ENCODE measurements around the gene ADAMTS17.

ADAMTS17 gene

DNA sequence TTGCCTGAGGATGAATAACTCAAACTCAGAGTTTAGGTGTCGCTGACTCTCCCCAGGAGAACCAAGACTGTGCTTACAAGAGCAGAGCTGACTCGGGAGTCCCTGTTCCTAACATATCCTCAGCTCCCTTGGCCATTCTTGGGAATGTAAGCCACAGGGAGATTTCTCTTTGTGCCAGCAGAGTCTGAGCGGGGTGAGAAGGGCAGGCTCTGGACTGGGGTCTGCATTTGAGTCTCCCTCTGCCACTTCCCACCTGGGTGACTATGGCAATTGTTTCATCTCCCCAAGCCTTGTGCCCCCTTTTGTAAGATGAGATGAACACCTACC is 126.0 kb downstream of the ADAMTS17 start:
- H4K20me1 ChIP-seq (ENCODE audit: insufficient read depth, low read length, poor library complexity, severe bottlenecking): no peaks in the 10 kb centered on the region
- no peak overlapping the region for H3K4me2 ChIP-seq (ENCODE audit: low read depth, low read length, poor library complexity, severe bottlenecking)
- peaks cover 30% of the 10 kb centered on the region for H3K4me1 ChIP-seq (ENCODE audit: insufficient read depth, low read length, poor library complexity, severe bottlenecking)
- H3K79me2 ChIP-seq (ENCODE audit: insufficient read depth, low read length): no peaks in the 10 kb centered on the region
- no peaks in the 10 kb centered on the region for H3K27me3 ChIP-seq (ENCODE audit: insufficient read depth, low read length, poor library complexity, severe bottlenecking)
- no peak for TF ChIP-seq EZH2phosphoT487 (IDR thresholded peaks at IDR 0.05; ENCODE audit: borderline replicate concordance)
- no peak overlapping the region for H3K9ac ChIP-seq (ENCODE audit: low read depth, low read length, poor library complexity, severe bottlenecking)
- H3K9me3 ChIP-seq (ENCODE audit: insufficient read depth, low read depth, low read length): no peaks in the 10 kb centered on the region
- no peaks in the 10 kb centered on the region for H3K36me3 ChIP-seq (ENCODE audit: insufficient read depth, low read length)
- H3F3A ChIP-seq (ENCODE audit: low read depth): no peaks in the 10 kb centered on the region
- no peak overlapping the region for H3K4me3 ChIP-seq (ENCODE audit: low read length, poor library complexity, severe bottlenecking)
- no peaks in the 10 kb centered on the region for H3K9me2 ChIP-seq (replicated peaks; ENCODE audit: low read depth, low read length)
- no peak overlapping the region for H2AFZ ChIP-seq (ENCODE audit: low read length)

DNA sequence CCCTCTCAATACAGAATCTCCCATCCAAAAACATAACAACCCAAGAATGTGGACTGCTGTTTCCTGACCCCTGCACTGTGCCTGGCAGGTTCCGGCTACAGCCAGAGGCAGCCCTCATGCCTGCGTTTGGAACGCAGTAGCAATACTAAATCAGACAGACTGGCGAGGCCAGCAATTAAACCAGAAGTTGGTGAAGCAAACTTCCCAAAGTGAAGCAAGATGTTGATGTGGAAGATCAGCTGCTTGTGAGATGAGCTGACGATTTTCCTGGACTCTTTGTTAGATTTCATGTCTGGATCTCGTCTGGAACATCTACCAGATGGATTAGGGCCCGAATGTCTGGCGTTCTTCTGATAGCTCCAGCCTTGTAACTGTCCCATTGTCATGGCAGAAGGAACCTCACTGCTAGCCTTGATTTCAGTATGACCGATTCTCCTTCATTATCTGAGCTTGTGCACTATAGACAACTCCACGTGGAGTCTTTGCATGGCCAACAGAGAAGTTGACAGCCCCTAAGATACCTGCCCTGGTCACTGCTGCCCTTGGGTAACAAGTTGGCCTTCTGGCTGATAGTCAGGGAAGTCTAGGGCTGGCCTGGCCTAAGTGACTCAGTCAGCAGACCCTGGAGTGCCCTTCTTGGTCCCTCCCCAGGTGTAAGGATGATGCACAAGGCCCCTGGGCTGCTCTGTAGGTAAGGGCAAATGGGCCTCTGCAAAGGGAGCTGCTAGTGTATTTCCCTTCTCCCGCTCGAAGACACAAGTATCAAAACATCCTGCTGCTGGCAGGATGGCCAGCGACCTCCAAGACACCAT is 126.5 kb downstream of the ADAMTS17 start:
- Histone ChIP-seq H3K4me3 (ENCODE audit: low read length, poor library complexity, severe bottlenecking) (no peak overlapping the region), H3K9me3 (ENCODE audit: insufficient read depth, low read depth, low read length) (no peaks in the 10 kb centered on the region), H3K27me3 (ENCODE audit: insufficient read depth, low read length, poor library complexity, severe bottlenecking) (no peaks in the 10 kb centered on the region), H4K20me1 (ENCODE audit: insufficient read depth, low read length, poor library complexity, severe bottlenecking) (no peaks in the 10 kb centered on the region), H3K9ac (ENCODE audit: low read depth, low read length, poor library complexity, severe bottlenecking) (no peak overlapping the region), H3K9me2 (replicated peaks; ENCODE audit: low read depth, low read length) (no peaks in the 10 kb centered on the region), H3K36me3 (ENCODE audit: insufficient read depth, low read length) (no peaks in the 10 kb centered on the region), H2AFZ (ENCODE audit: low read length) (no peak overlapping the region), H3K79me2 (ENCODE audit: insufficient read depth, low read length) (no peaks in the 10 kb centered on the region), H3K4me1 (ENCODE audit: insufficient read depth, low read length, poor library complexity, severe bottlenecking) (peaks cover 24% of the 10 kb centered on the region), H3F3A (ENCODE audit: low read depth) (no peaks in the 10 kb centered on the region), H3K4me2 (ENCODE audit: low read depth, low read length, poor library complexity, severe bottlenecking) (no peak overlapping the region)
- TF ChIP-seq, protein P1, sequence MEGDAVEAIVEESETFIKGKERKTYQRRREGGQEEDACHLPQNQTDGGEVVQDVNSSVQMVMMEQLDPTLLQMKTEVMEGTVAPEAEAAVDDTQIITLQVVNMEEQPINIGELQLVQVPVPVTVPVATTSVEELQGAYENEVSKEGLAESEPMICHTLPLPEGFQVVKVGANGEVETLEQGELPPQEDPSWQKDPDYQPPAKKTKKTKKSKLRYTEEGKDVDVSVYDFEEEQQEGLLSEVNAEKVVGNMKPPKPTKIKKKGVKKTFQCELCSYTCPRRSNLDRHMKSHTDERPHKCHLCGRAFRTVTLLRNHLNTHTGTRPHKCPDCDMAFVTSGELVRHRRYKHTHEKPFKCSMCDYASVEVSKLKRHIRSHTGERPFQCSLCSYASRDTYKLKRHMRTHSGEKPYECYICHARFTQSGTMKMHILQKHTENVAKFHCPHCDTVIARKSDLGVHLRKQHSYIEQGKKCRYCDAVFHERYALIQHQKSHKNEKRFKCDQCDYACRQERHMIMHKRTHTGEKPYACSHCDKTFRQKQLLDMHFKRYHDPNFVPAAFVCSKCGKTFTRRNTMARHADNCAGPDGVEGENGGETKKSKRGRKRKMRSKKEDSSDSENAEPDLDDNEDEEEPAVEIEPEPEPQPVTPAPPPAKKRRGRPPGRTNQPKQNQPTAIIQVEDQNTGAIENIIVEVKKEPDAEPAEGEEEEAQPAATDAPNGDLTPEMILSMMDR (conservative IDR thresholded peaks at IDR 0.05; ENCODE audit: low read length): no peak
- no peak for TF ChIP-seq EZH2phosphoT487 (IDR thresholded peaks at IDR 0.05; ENCODE audit: borderline replicate concordance)

DNA sequence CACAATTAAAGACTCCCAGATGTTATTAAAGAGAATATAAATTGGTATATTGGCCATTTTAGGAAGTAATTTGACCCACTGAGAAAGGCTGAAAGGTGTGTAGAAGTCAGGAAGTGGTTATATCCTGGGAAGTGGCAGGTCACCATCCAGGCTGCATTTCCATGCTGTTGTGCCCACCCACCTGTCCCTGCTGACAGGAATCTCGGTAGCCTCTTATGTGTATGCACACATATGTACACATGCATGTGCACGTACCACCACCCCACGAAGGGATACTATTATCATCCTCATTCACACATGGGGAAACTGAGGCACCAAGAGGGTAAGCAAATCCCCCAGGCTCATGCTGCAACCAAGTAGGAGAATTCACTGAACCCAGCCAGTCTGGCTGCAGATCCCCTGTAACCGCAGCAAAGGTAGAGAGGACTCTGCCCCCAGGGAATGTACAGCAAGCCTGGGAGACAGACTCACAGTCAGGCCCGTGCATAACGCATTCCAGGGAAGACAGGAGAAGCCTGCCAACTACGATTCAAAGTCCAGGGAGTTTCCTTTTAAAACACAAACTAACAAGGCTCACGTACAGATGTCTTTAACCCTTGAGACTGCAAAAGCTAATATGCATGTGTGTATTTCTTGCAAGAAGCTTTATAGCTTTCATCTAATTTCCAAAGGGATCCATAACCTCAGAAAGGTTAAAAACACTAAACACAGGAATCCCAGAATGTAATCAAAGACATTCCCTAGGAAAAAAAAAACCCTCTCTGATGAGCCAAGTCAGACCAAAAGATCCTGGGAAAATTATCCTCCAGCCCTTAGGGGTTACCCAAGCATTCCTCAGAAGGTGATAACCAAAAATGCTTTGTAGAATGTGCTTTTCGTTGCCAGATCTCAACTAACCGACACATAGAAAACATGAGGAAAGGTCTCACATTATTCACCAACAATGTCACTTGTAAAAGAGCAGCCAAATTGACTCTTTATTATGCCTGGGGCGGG is 129.6 kb downstream of the ADAMTS17 start:
- no peaks in the 10 kb centered on the region for H3K27me3 ChIP-seq (ENCODE audit: insufficient read depth, low read length, poor library complexity, severe bottlenecking)
- no peaks in the 10 kb centered on the region for H3F3A ChIP-seq (ENCODE audit: low read depth)
- no peak overlapping the region for H2AFZ ChIP-seq (ENCODE audit: low read length)
- H3K4me1 ChIP-seq (ENCODE audit: insufficient read depth, low read length, poor library complexity, severe bottlenecking): peaks cover 15% of the 10 kb centered on the region
- H4K20me1 ChIP-seq (ENCODE audit: insufficient read depth, low read length, poor library complexity, severe bottlenecking): no peaks in the 10 kb centered on the region
- H3K4me3 ChIP-seq (ENCODE audit: low read length, poor library complexity, severe bottlenecking): no peak overlapping the region
- no peak overlapping the region for H3K9ac ChIP-seq (ENCODE audit: low read depth, low read length, poor library complexity, severe bottlenecking)
- H3K9me3 ChIP-seq (ENCODE audit: insufficient read depth, low read depth, low read length): no peaks in the 10 kb centered on the region
- TF ChIP-seq, protein P1 (conservative IDR thresholded peaks at IDR 0.05; ENCODE audit: low read length): no peak
- TF ChIP-seq EZH2phosphoT487 (IDR thresholded peaks at IDR 0.05; ENCODE audit: borderline replicate concordance): no peak
- H3K4me2 ChIP-seq (ENCODE audit: low read depth, low read length, poor library complexity, severe bottlenecking): no peak overlapping the region
- H3K9me2 ChIP-seq (replicated peaks; ENCODE audit: low read depth, low read length): no peaks in the 10 kb centered on the region
- H3K79me2 ChIP-seq (ENCODE audit: insufficient read depth, low read length): no peaks in the 10 kb centered on the region
- no peaks in the 10 kb centered on the region for H3K36me3 ChIP-seq (ENCODE audit: insufficient read depth, low read length)
